Measurements from ENCODE around the gene TMEM204. TPM values are rescaled to one million over a fixed set of nuclear protein-coding genes. Genes with fewer than 3 reads are reported as not detected.

The TMEM204 gene
- total and polyA plus RNA-seq, 4 donors = 34.7 to 74.5 (median 45.1) TPM

DNA sequence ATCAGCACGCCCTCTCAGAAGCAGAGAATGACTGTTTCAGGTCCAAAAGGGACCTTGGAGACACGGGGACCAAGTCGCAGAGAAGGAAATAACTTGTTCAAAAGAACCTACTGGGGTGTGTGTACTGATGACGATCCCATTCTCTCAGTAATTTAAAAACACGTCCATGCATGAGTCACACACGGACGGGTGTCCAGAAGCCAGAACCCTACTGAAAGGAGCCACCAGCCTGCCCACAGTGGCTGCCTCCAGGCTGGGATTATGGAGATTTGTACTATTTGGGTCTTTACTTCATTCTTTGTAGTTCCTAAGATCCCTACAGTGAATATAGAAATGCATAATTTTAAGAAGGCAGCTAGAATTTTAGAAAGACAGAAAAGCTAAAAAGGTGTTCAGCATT, 27.8 kb downstream of the TMEM204 start:
- H3K9me3 ChIP-seq (ENCODE audit: control insufficient read depth, low read length) = no peaks in the 10 kb centered on the region
- 81 to 86% methylated on average over 7 of the region's 7 CpGs for WGBS, 2 donors

DNA sequence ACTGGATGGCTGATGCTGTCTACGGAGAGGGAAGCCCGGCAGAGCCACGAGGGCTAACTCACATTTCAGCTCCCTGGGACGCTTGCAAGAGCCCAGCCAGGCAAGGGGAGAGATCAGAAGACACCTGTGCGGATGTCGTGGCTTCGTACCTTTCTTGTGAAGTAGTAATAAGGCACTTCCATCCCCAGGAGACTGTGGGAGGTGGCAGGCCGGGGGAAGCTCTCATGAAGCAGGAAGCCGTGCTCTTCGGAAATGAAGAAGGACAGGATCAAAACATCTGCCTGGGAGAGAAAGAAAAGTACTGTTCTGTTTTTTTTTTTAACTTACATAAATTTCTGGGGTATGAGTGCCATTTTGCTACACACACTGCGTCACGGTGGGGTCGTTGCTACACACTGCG, 28.4 kb downstream of the TMEM204 start:
- Histone ChIP-seq H3K27me3 (ENCODE audit: control insufficient read depth in 1 of 2, insufficient read depth in 2 of 2, low read length in 1 of 2) (no peaks in the 10 kb centered on the region), H3K27ac (ENCODE audit: low read depth in 1 of 2, low read length in 2 of 2) (no peak overlapping the region), H3K9me3 (ENCODE audit: control insufficient read depth, low read length) (no peaks in the 10 kb centered on the region), H3K4me1 (ENCODE audit: control insufficient read depth in 1 of 2, insufficient read depth in 2 of 2, low read length in 2 of 2) (no peaks in the 10 kb centered on the region), H3K4me3 (ENCODE audit: low read length in 2 of 2) (no peak overlapping the region), H3K36me3 (ENCODE audit: control insufficient read depth in 1 of 2, insufficient read depth in 2 of 2, low read length in 1 of 2) (no peaks in the 10 kb centered on the region)
- ATAC-seq (ENCODE audit: low FRiP score) (no peak), DNase-seq (no peak)
- 93% methylated on average over 14 of the region's 14 CpGs for WGBS, 2 donors
- intact Hi-C loops (cut with DNase I) = no loop called here

More for the DNA sequence above, 27.8 kb downstream of the TMEM204 start:
- H3K4me1 ChIP-seq (ENCODE audit: control insufficient read depth in 1 of 2, insufficient read depth in 2 of 2, low read length in 2 of 2) = no peaks in the 10 kb centered on the region
- ATAC-seq (ENCODE audit: low FRiP score) = no peak
- no peaks in the 10 kb centered on the region for H3K36me3 ChIP-seq (ENCODE audit: control insufficient read depth in 1 of 2, insufficient read depth in 2 of 2, low read length in 1 of 2)
- H3K4me3 ChIP-seq (ENCODE audit: low read length in 2 of 2) = no peak overlapping the region
- DNase-seq = no peak
- H3K27me3 ChIP-seq (ENCODE audit: control insufficient read depth in 1 of 2, insufficient read depth in 2 of 2, low read length in 1 of 2) = no peaks in the 10 kb centered on the region
- H3K27ac ChIP-seq (ENCODE audit: low read depth in 1 of 2, low read length in 2 of 2) = no peak overlapping the region
- intact Hi-C loops (cut with DNase I) = no loop called here

DNA sequence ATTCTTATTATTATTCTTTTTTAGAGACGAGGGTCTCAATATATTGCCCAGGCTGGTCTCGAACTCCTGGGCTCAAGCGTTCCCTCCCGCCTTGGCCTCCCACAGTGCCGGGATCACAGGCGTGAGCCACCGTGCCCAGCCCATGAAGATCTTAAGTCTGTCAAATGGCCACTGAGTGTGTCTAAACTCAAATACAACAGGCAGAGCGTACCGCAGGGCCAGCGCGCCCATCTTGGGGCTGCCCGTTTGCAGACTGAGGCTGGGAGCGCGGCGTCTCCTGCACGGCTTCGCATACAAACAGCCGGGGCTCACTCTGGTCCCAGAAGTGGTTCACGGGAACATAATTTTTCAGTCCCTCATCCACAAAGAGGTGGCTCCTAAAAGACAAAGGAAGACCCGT, 30.3 kb downstream of the TMEM204 start:
- ATAC-seq (ENCODE audit: low FRiP score) = no peak
- DNase-seq = no peak
- Histone ChIP-seq H3K9me3 (ENCODE audit: control insufficient read depth, low read length) (no peaks in the 10 kb centered on the region), H3K4me3 (ENCODE audit: low read length in 2 of 2) (no peak overlapping the region), H3K36me3 (ENCODE audit: control insufficient read depth in 1 of 2, insufficient read depth in 2 of 2, low read length in 1 of 2) (no peaks in the 10 kb centered on the region), H3K4me1 (ENCODE audit: control insufficient read depth in 1 of 2, insufficient read depth in 2 of 2, low read length in 2 of 2) (no peaks in the 10 kb centered on the region), H3K27ac (ENCODE audit: low read depth in 1 of 2, low read length in 2 of 2) (no peak overlapping the region), H3K27me3 (ENCODE audit: control insufficient read depth in 1 of 2, insufficient read depth in 2 of 2, low read length in 1 of 2) (no peaks in the 10 kb centered on the region)
- 95 to 96% methylated on average over 20 of the region's 20 CpGs for WGBS, 2 donors
- intact Hi-C loops (cut with DNase I) = no loop called here

DNA sequence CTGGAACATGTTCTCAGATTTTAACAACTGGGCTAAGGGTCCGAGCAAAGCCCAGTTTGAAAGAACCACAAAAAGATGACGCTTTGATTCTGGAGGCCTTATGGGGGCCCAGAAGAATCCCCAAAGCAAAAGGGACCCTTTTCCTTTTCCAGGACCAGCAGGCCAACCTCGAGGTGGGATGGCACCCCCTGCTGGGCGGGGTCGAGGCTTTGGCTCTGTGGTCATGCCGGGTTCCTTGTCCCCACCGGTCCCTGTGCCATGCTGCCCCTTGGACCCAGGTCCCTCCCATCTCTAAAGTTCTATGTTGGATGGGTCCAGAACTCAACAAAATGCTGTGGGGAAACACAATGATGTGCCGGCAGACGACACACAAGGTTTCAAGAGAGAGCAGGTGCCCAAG, 30.9 kb downstream of the TMEM204 start:
- DNase-seq = no peak
- H3K4me1 ChIP-seq (ENCODE audit: control insufficient read depth in 1 of 2, insufficient read depth in 2 of 2, low read length in 2 of 2) = no peaks in the 10 kb centered on the region
- H3K27ac ChIP-seq (ENCODE audit: low read depth in 1 of 2, low read length in 2 of 2) = no peak overlapping the region
- 75 to 76% methylated on average over 9 of the region's 9 CpGs for WGBS, 2 donors
- no peaks in the 10 kb centered on the region for H3K9me3 ChIP-seq (ENCODE audit: control insufficient read depth, low read length)
- no peaks in the 10 kb centered on the region for H3K27me3 ChIP-seq (ENCODE audit: control insufficient read depth in 1 of 2, insufficient read depth in 2 of 2, low read length in 1 of 2)
- intact Hi-C loops (cut with DNase I) = no loop called here
- H3K4me3 ChIP-seq (ENCODE audit: low read length in 2 of 2) = no peak overlapping the region
- no peaks in the 10 kb centered on the region for H3K36me3 ChIP-seq (ENCODE audit: control insufficient read depth in 1 of 2, insufficient read depth in 2 of 2, low read length in 1 of 2)
- no peak for ATAC-seq (ENCODE audit: low FRiP score)

DNA sequence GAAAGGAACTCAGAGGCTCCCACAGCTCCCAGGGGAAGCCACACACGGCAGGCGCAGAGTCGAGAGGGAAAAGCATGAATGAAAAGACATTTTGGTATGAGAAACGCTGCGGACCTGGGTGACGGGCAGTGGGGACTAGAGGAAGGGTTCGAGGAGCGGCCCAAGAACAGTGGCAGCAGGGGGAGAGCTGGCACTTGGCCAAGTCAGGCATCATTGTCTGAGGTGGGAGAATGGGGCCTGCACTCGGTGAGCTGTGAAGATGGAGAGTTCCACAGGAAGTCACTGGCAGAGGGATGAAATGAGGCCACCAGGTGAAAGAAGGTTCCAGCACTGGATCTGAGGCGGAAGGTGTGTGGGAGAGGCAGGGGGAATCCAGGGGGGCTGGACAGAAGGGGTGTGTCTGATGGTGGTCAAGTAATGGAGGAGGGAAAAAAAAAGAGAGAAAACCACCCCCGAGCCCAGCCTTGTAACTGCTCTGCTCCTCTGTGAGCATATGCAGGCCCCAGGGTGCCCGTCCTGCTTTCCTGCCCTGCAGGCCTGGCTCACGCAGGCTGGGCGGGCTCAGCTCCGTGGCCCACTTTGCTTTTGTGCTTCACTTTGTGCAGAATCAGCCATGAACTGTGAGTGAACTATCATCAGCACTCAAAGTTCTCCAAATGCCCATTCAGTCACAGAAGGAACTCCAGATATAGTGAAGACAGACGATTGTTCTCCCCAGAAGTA, 31.8 kb downstream of the TMEM204 start:
- 85 to 87% methylated on average over 16 of the region's 16 CpGs for WGBS, 2 donors
- Histone ChIP-seq H3K9me3 (ENCODE audit: control insufficient read depth, low read length) (no peaks in the 10 kb centered on the region), H3K4me3 (ENCODE audit: low read length in 2 of 2) (no peak overlapping the region), H3K27me3 (ENCODE audit: control insufficient read depth in 1 of 2, insufficient read depth in 2 of 2, low read length in 1 of 2) (no peaks in the 10 kb centered on the region), H3K36me3 (ENCODE audit: control insufficient read depth in 1 of 2, insufficient read depth in 2 of 2, low read length in 1 of 2) (no peaks in the 10 kb centered on the region), H3K27ac (ENCODE audit: low read depth in 1 of 2, low read length in 2 of 2) (no peak overlapping the region), H3K4me1 (ENCODE audit: control insufficient read depth in 1 of 2, insufficient read depth in 2 of 2, low read length in 2 of 2) (no peaks in the 10 kb centered on the region)
- intact Hi-C loops (cut with DNase I) = no loop called here
- ATAC-seq (ENCODE audit: low FRiP score) (no peak), DNase-seq (no peak)

DNA sequence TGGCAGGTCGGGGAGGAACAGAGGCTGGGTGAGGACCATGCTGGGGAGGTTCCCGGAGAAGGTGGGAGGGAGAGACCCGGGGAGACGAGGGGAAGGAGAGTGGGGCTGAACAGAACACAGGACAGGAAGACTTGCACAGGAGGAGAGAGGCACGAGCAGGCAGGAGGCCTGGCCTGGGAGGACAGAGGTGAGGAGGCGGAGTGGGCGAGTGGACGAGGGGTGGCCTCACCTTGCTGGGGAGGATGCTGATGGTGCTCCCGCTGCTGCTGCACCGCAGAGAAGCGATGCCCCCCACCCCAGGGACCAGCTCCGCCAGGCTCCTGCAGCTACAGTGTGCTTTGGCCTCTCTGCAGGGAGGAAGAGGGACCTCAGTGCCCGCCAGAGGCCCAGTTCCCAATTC, 34.5 kb downstream of the TMEM204 start:
- DNase-seq (no peak), ATAC-seq (ENCODE audit: low FRiP score) (no peak)
- Histone ChIP-seq H3K27me3 (ENCODE audit: control insufficient read depth in 1 of 2, insufficient read depth in 2 of 2, low read length in 1 of 2) (no peaks in the 10 kb centered on the region), H3K4me1 (ENCODE audit: control insufficient read depth in 1 of 2, insufficient read depth in 2 of 2, low read length in 2 of 2) (no peaks in the 10 kb centered on the region), H3K27ac (ENCODE audit: low read depth in 1 of 2, low read length in 2 of 2) (no peak overlapping the region), H3K9me3 (ENCODE audit: control insufficient read depth, low read length) (no peaks in the 10 kb centered on the region), H3K36me3 (ENCODE audit: control insufficient read depth in 1 of 2, insufficient read depth in 2 of 2, low read length in 1 of 2) (no peaks in the 10 kb centered on the region), H3K4me3 (ENCODE audit: low read length in 2 of 2) (no peak overlapping the region)
- intact Hi-C loops (cut with DNase I) = no loop called here
- WGBS, 2 donors = 91 to 92% methylated on average over 11 to 13 of the region's 13 CpGs

DNA sequence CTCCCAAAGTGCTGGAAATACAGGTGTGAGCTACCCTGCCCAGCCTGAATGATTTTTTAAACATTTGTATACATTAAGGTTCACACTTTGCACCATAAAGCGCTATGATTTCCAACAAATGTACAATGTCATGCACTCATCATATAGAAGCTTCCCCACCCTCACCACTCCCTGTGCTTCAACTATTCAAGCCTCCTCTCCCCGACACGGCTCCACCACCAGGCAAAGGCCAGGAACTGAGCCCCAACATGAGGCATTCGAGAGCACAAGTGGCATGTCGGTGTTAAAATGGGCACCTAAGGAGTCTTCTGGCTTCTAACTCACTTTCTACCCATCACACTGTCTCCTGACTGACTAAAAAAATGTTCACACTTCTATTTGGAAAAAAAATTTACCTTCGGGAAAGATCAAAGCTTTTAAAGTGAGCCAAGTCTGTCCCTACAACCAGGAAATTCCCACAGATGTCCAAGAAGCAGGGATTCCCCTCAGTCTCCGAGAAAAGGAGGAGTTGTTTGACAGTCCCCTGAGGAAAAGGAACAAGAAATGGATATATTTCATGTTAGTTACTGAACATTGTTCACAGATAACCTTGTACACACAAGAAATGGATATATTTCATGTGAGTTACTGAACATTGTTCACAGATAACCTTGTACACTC, 37.7 kb downstream of the TMEM204 start:
- Histone ChIP-seq H3K9me3 (ENCODE audit: control insufficient read depth, low read length) (no peaks in the 10 kb centered on the region), H3K27ac (ENCODE audit: low read depth in 1 of 2, low read length in 2 of 2) (no peak overlapping the region), H3K36me3 (ENCODE audit: control insufficient read depth in 1 of 2, insufficient read depth in 2 of 2, low read length in 1 of 2) (no peaks in the 10 kb centered on the region), H3K4me1 (ENCODE audit: control insufficient read depth in 1 of 2, insufficient read depth in 2 of 2, low read length in 2 of 2) (no peaks in the 10 kb centered on the region), H3K27me3 (ENCODE audit: control insufficient read depth in 1 of 2, insufficient read depth in 2 of 2, low read length in 1 of 2) (no peaks in the 10 kb centered on the region), H3K4me3 (ENCODE audit: low read length in 2 of 2) (no peak overlapping the region)
- DNase-seq = no peak
- intact Hi-C loops (cut with DNase I) = no loop called here
- no peak for ATAC-seq (ENCODE audit: low FRiP score)
- 81 to 84% methylated on average over 7 of the region's 7 CpGs for WGBS, 2 donors

DNA sequence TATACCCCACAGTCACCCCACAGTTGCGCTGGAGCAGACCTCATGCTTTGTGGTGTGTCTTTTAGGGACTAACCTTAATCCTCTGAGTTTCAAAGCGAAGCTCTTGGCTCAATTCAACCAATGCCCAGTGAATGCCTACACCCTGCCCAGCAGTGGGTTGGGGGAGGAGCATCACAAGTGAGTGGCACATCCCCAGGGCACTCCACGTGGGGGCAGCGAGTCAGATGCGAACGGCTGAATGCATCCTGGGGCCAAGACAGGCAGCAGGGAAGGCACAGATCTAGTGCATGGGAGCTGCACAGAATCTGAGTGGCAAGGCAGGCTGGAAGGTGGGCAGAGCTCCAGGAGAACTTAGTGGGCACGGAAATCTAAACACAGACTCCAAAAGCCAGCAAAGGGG, 39.2 kb downstream of the TMEM204 start:
- Histone ChIP-seq H3K27ac (ENCODE audit: low read depth in 1 of 2, low read length in 2 of 2) (no peak overlapping the region), H3K4me3 (ENCODE audit: low read length in 2 of 2) (no peak overlapping the region), H3K27me3 (ENCODE audit: control insufficient read depth in 1 of 2, insufficient read depth in 2 of 2, low read length in 1 of 2) (no peaks in the 10 kb centered on the region), H3K36me3 (ENCODE audit: control insufficient read depth in 1 of 2, insufficient read depth in 2 of 2, low read length in 1 of 2) (no peaks in the 10 kb centered on the region), H3K4me1 (ENCODE audit: control insufficient read depth in 1 of 2, insufficient read depth in 2 of 2, low read length in 2 of 2) (no peaks in the 10 kb centered on the region), H3K9me3 (ENCODE audit: control insufficient read depth, low read length) (no peaks in the 10 kb centered on the region)
- no peak for DNase-seq
- intact Hi-C loops (cut with DNase I) = no loop called here
- no peak for ATAC-seq (ENCODE audit: low FRiP score)
- WGBS, 2 donors = 69 to 77% methylated on average over 7 of the region's 7 CpGs

DNA sequence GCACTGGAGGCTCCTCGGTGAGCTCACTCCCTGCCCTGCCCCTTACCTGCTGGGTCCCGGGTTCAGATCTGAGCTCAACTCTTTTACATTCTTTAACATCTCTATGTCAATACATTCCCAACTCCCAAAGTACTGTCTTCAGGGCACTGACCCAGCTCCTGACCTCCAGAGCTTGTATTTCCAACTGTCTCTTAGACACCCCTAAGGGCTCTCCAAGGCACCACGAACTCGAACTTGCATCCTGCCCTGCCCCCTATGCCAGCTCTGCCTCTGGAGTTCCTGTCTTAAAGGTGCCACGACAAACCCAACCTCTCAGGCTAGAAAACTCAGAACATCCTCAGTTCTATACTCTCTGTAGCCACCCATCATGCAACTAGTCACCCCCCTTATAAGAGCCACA, 39.8 kb downstream of the TMEM204 start:
- WGBS, 2 donors = 88 to 93% methylated on average over 5 of the region's 5 CpGs
- Histone ChIP-seq H3K27me3 (ENCODE audit: control insufficient read depth in 1 of 2, insufficient read depth in 2 of 2, low read length in 1 of 2) (no peaks in the 10 kb centered on the region), H3K9me3 (ENCODE audit: control insufficient read depth, low read length) (no peaks in the 10 kb centered on the region), H3K36me3 (ENCODE audit: control insufficient read depth in 1 of 2, insufficient read depth in 2 of 2, low read length in 1 of 2) (no peaks in the 10 kb centered on the region), H3K27ac (ENCODE audit: low read depth in 1 of 2, low read length in 2 of 2) (no peak overlapping the region), H3K4me1 (ENCODE audit: control insufficient read depth in 1 of 2, insufficient read depth in 2 of 2, low read length in 2 of 2) (no peaks in the 10 kb centered on the region), H3K4me3 (ENCODE audit: low read length in 2 of 2) (no peak overlapping the region)
- intact Hi-C loops (cut with DNase I) = no loop called here
- ATAC-seq (ENCODE audit: low FRiP score) (no peak), DNase-seq (no peak)

Data from aorta (tissue), 5 donors.